GM23248 (cell line): ENCODE measurements around the gene RNF115. TPM values are rescaled to one million over a fixed set of nuclear protein-coding genes. Genes with fewer than 3 reads are reported as not detected.

Experiments
- DNase-seq: peaks from one replicate; pipeline ENCODE4 v3.0.0-alpha.2; 2015
- H2AFZ ChIP-seq: fragments of 200-600 bp; sonication (generic); 2 replicates; pipeline ENCODE4 v1.6.1; 2016; ENCODE audit warnings: antibody characterized with exemption
- H3F3A ChIP-seq: fragments of 200-600 bp; sonication (generic); 2 replicates; pipeline ENCODE4 v1.6.1; 2016; ENCODE audit warnings: mild to moderate bottlenecking, antibody characterized with exemption, mixed run types; ENCODE audit not compliant: insufficient read depth
- H3K27ac ChIP-seq: fragments of 200-600 bp; sonication (generic); 2 replicates; pipeline ENCODE4 v1.5.1; 2016; ENCODE audit warnings: mild to moderate bottlenecking
- H3K27me3 ChIP-seq: fragments of 200-600 bp; sonication (generic); replicated peaks from 2 replicates; pipeline ENCODE4 v1.6.1; 2016; ENCODE audit warnings: mild to moderate bottlenecking; ENCODE audit not compliant: insufficient read depth
- H3K36me3 ChIP-seq: fragments of 200-600 bp; sonication (generic); 2 replicates; pipeline ENCODE4 v1.6.1; 2016; ENCODE audit warnings: low read depth, mild to moderate bottlenecking
- H3K4me1 ChIP-seq: fragments of 200-600 bp; sonication (generic); 2 replicates; pipeline ENCODE4 v1.6.1; 2016; ENCODE audit warnings: mild to moderate bottlenecking; ENCODE audit not compliant: insufficient read depth
- H3K4me2 ChIP-seq: fragments of 200-600 bp; sonication (generic); one replicate; pipeline ENCODE4 v1.6.1; 2016; ENCODE audit warnings: mild to moderate bottlenecking; ENCODE audit not compliant: unreplicated experiment
- H3K4me3 ChIP-seq: fragments of 200-600 bp; sonication (generic); 2 replicates; pipeline ENCODE4 v1.5.1; 2016; ENCODE audit warnings: mild to moderate bottlenecking
- H3K79me2 ChIP-seq: fragments of 200-600 bp; sonication (generic); 2 replicates; pipeline ENCODE4 v1.6.1; 2016; ENCODE audit warnings: mild to moderate bottlenecking; ENCODE audit not compliant: insufficient read depth
- H3K9ac ChIP-seq: fragments of 200-600 bp; sonication (generic); 2 replicates; pipeline ENCODE4 v1.6.1; 2016; ENCODE audit warnings: mild to moderate bottlenecking
- H3K9me2 ChIP-seq: fragments of 200-600 bp; sonication (generic); 2 replicates; pipeline ENCODE4 v1.6.1; 2016; ENCODE audit warnings: mixed run types, mild to moderate bottlenecking, moderate library complexity; ENCODE audit not compliant: insufficient read depth
- H3K9me3 ChIP-seq: fragments of 200-600 bp; sonication (generic); one replicate; pipeline ENCODE4 v1.6.1; 2017; ENCODE audit warnings: low read depth
- H4K20me1 ChIP-seq: fragments of 200-600 bp; sonication (generic); 2 replicates; pipeline ENCODE4 v1.6.0; 2016; ENCODE audit not compliant: insufficient read depth
- EZH2 ChIP-seq: fragments of 200-600 bp; sonication (generic); IDR thresholded peaks from 2 replicates; pipeline ENCODE4 v1.6.1; 2018; ENCODE audit warnings: antibody characterized with exemption, mild to moderate bottlenecking; ENCODE audit not compliant: insufficient read depth, poor library complexity, severe bottlenecking
- EZH2phosphoT487 ChIP-seq: fragments of 200-600 bp; sonication (generic); IDR thresholded peaks from 2 replicates; pipeline ENCODE4 v1.6.1; 2018; ENCODE audit warnings: antibody characterized with exemption, moderate library complexity, mild to moderate bottlenecking, low read depth; ENCODE audit not compliant: insufficient read depth
- WGBS, 2 experiments: methylation state at CpG; one replicate each; pipeline ENCODE4 v1.1.6; 2015 to 2017; ENCODE audit warnings: low lambda C conversion rate in 2 of 2, low coverage in 1 of 2; ENCODE audit errors: missing lambda C conversion rate in 2 of 2; 5-methylcytosine and 5-hydroxymethylcytosine counted together
- in situ Hi-C: fragments of 300-500 bp; cut with MboI; formaldehyde crosslinking; loops from 2 replicates; pipeline ENCODE4 v1.15.0; 2020
- polyA plus RNA-seq: library from polyadenylated mRNA; unstranded; fragments of >200 nt; fragmentation: Nextera tagmentation; extraction: Ambion mirVana; gene quantifications from 2 replicates; pipeline ENCODE4 v1.2.1, GENCODE V29; 2016
- total RNA-seq: library from RNA; depleted of rRNA; stranded (reverse); fragments of >200 nt; shearing (Covaris generic); gene quantifications from 2 replicates; pipeline ENCODE4 v1.2.3, GENCODE V29; 2014

Gene RNF115
- total and polyA plus RNA-seq, 2 experiments from 2014 or later, result 14.2 to 14.5 TPM

DNA sequence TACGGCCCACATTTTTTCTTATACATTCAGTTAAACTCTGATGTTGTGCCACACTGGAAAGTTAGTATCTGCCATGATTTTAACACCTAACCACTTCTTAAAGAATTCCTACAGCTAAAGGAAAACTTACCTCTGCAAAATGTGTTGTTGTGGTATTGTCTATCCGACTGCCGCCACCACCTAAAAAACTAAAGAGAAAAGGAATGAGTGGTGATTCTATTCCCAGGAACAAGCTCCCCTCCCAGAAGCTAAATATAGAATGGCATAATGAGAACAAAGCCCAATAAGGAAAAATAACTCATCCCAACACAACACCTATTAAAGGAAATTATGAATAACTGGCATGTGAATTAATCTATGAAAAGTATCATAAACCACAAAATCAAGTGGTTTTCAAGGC lies 39.5 kb downstream of the RNF115 start:
- Histone ChIP-seq H3K27me3 (no peaks in the 10 kb centered on the region), H3K9me2 (no peaks in the 10 kb centered on the region), H3K9me3 (no peaks in the 10 kb centered on the region), H3K4me1 (peaks cover 25% of the 10 kb centered on the region), H4K20me1 (no peaks in the 10 kb centered on the region), H2AFZ (no peak overlapping the region), H3K4me3 (no peak overlapping the region), H3K36me3 (peaks cover 3% of the 10 kb centered on the region; the same call in 1 of the 2 replicates), H3F3A (peaks cover 28% of the 10 kb centered on the region), H3K79me2 (peaks cover 82% of the 10 kb centered on the region), H3K4me2 (no peak overlapping the region), H3K27ac (no peak overlapping the region), H3K9ac (no peak overlapping the region)
- 95 to 100% methylated on average over 3 of the region's 3 CpGs for WGBS, 2 experiments
- no peak for TF ChIP-seq EZH2
- DNase-seq, result no peak
- in situ Hi-C loops, result no loop called here

DNA sequence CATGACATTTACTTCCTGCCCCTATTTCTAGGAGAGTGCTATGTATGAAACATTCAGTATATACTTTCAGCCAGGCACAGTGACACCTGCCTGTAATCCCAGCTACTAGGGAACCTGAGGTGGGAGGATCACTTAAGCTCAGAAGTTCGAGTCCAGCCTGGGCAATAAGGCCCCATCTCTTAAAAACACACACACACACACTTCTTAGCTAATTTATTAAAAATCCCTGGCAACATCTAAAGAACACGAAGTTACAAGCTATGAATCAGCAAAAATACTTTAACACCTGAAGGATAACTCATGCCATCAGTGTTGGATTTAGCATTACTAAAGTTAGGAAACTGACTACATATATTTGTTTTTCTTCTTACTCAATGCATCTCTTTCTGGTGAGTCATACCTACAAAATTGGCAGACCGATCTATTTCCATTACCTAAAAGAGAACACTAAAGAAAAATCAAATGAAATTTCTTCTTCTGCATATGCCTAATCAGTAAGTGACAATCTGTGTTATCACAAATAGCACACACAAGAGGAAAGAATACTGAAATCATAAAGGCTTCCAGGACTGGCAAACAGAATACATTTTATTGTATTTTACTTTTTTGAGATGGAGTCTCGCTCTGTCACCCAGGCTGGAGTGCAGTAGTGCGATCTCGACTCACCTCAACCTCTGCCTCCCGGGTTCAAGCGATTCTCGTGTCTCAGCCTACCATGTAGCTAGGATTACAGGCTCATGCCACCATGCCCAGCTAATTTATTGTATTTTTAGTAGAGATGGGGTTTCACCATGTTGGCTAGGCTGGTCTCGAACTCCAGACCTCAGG lies 41.4 kb downstream of the RNF115 start:
- WGBS, 2 experiments, result 67 to 68% methylated on average over 10 of the region's 10 CpGs
- TF ChIP-seq EZH2phosphoT487 (no peak), EZH2 (no peak)
- Histone ChIP-seq H3K27me3 (no peaks in the 10 kb centered on the region), H4K20me1 (no peaks in the 10 kb centered on the region), H3K9me2 (no peaks in the 10 kb centered on the region), H3K4me2 (peak overlapping the region; percentile 42), H3K9ac (0 out of 2 replicates have a peak overlapping the region, but pooled peaks have one; percentile 3), H3K27ac (peak overlapping the region; percentile 71), H3K4me3 (no peak overlapping the region), H3K36me3 (no peaks in the 10 kb centered on the region), H3F3A (peaks cover 33% of the 10 kb centered on the region), H2AFZ (no peak overlapping the region), H3K4me1 (peaks cover 31% of the 10 kb centered on the region), H3K9me3 (no peaks in the 10 kb centered on the region), H3K79me2 (peaks cover 72% of the 10 kb centered on the region)
- in situ Hi-C loops, result no loop called here
- DNase-seq, result peak; percentile 87

DNA sequence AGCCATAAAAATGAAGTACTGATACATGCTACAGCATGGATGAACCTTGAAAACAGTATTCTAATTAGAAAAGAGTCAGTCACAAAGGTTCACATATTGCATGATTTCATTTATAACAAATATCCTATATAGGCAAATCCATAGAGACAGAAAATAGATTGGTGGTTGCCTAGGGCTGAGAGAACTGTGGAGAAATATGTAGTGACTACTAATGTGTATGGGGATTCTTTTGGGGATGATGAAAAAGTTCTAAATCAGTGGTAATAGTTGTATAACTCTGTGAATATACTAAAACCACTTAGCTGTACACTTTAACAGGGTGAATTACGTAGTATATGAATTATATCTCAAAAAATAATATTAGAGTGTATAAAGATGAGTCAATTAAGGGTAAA lies 45.8 kb downstream of the RNF115 start:
- Histone ChIP-seq H3K36me3 (no peaks in the 10 kb centered on the region), H2AFZ (no peak overlapping the region), H3K4me1 (peaks cover 25% of the 10 kb centered on the region), H3K9ac (peak overlapping the region; percentile 31), H3K79me2 (peaks cover 63% of the 10 kb centered on the region), H3K4me3 (no peak overlapping the region), H4K20me1 (no peaks in the 10 kb centered on the region), H3K27me3 (no peaks in the 10 kb centered on the region), H3F3A (peaks cover 18% of the 10 kb centered on the region), H3K9me3 (no peaks in the 10 kb centered on the region), H3K9me2 (no peaks in the 10 kb centered on the region), H3K27ac (peak overlapping the region; percentile 52), H3K4me2 (no peak overlapping the region)
- no peak for TF ChIP-seq EZH2phosphoT487
- no peak for TF ChIP-seq EZH2
- in situ Hi-C loops, result no loop called here
- peak; percentile 23 for DNase-seq
- WGBS, 2 experiments, result 91 to 100% methylated on average over 1 of the region's 1 CpG

GRCh38 chr1:145777357-145778145 lies 46.3 kb downstream of the RNF115 start:
- H3K27me3 ChIP-seq, result no peaks in the 10 kb centered on the region
- TF ChIP-seq EZH2, result no peak
- TF ChIP-seq EZH2phosphoT487, result no peak
- peaks cover 20% of the 10 kb centered on the region for H3K4me1 ChIP-seq
- in situ Hi-C loops, result no loop called here
- H3F3A ChIP-seq, result peaks cover 18% of the 10 kb centered on the region
- peak overlapping the region; percentile 52 for H3K27ac ChIP-seq
- 47 to 50% methylated on average over 1 of the region's 1 CpG for WGBS, 2 experiments
- H4K20me1 ChIP-seq, result no peaks in the 10 kb centered on the region
- H3K9ac ChIP-seq, result peak overlapping the region; percentile 31
- H3K4me3 ChIP-seq, result no peak overlapping the region
- no peak overlapping the region for H2AFZ ChIP-seq
- no peaks in the 10 kb centered on the region for H3K9me2 ChIP-seq
- H3K9me3 ChIP-seq, result no peaks in the 10 kb centered on the region
- no peak overlapping the region for H3K4me2 ChIP-seq
- H3K79me2 ChIP-seq, result peaks cover 66% of the 10 kb centered on the region
- 0 out of 2 replicates have a peak, but pooled peaks cover 3% of the 10 kb centered on the region for H3K36me3 ChIP-seq
- peak; percentile 36 for DNase-seq
